Measurements from ENCODE around the gene ZGPAT. TPM values are rescaled to one million over a fixed set of nuclear protein-coding genes. Genes with fewer than 3 reads are reported as not detected.

ZGPAT gene
- total RNA-seq, 4 donors from 2014 or later: 13.4 to 20.8 (median 15.5) TPM

- H3K9me3 ChIP-seq: no peaks in the 10 kb centered on the region
- peaks cover 10 to 17% of the 10 kb centered on the region in 2 donors for H3K4me1 ChIP-seq
- in situ Hi-C loops (cut with MboI; ENCODE audit: low sequenced_read_pairs in 4 of 4): no loop called here
- no peak overlapping the region for H3K27ac ChIP-seq
- H3K36me3 ChIP-seq: peaks cover 0 to 9% of the 10 kb centered on the region in 2 donors
- no peak overlapping the region for H3K4me3 ChIP-seq
- no peak for DNase-seq
- no peaks in the 10 kb centered on the region for H3K27me3 ChIP-seq
- ATAC-seq: no peak
- TF ChIP-seq POLR2A (IDR thresholded peaks at IDR 0.05) (no peak), CTCF (IDR thresholded peaks at IDR 0.05 in 4 of 5, conservative IDR thresholded peaks at IDR 0.05 in 1 of 5) (no peak)
- intact Hi-C loops (cut with DNase I; ENCODE audit: low total_unique reads): no loop called here
Measured at GRCh38 chr20:63744574-63745423, 37.0 kb downstream of the ZGPAT start.

- Histone ChIP-seq H3K4me1 (peaks cover 10 to 15% of the 10 kb centered on the region in 2 donors), H3K4me3 (no peak overlapping the region), H3K27ac (no peak overlapping the region), H3K27me3 (no peaks in the 10 kb centered on the region), H3K36me3 (peaks cover 0 to 9% of the 10 kb centered on the region in 2 donors), H3K9me3 (no peaks in the 10 kb centered on the region)
- in situ Hi-C loops (cut with MboI; ENCODE audit: low sequenced_read_pairs in 4 of 4): no loop called here
- DNase-seq: no peak
- TF ChIP-seq POLR2A (IDR thresholded peaks at IDR 0.05): no peak
- no peak for TF ChIP-seq CTCF (IDR thresholded peaks at IDR 0.05 in 4 of 5, conservative IDR thresholded peaks at IDR 0.05 in 1 of 5)
- no peak for ATAC-seq
- intact Hi-C loops (cut with DNase I; ENCODE audit: low total_unique reads): no loop called here
Measured at GRCh38 chr20:63745424-63745805, 37.6 kb downstream of the ZGPAT start.

- H3K27me3 ChIP-seq: no peaks in the 10 kb centered on the region
- H3K27ac ChIP-seq: no peak overlapping the region
- H3K36me3 ChIP-seq: peaks cover 0 to 9% of the 10 kb centered on the region in 2 donors
- ATAC-seq (no peak), DNase-seq (no peak)
- TF ChIP-seq POLR2A (IDR thresholded peaks at IDR 0.05) (no peak), CTCF (IDR thresholded peaks at IDR 0.05 in 4 of 5, conservative IDR thresholded peaks at IDR 0.05 in 1 of 5) (no peak)
- in situ Hi-C loops (cut with MboI; ENCODE audit: low sequenced_read_pairs in 4 of 4) (no loop called here), intact Hi-C loops (cut with DNase I; ENCODE audit: low total_unique reads) (no loop called here)
- peaks cover 6 to 8% of the 10 kb centered on the region in 2 donors for H3K4me1 ChIP-seq
- no peak overlapping the region for H3K4me3 ChIP-seq
- no peaks in the 10 kb centered on the region for H3K9me3 ChIP-seq
Measured at GRCh38 chr20:63745961-63746731, 38.3 kb downstream of the ZGPAT start.

- Histone ChIP-seq H3K27ac (no peak overlapping the region), H3K9me3 (no peaks in the 10 kb centered on the region), H3K4me3 (no peak overlapping the region), H3K27me3 (no peaks in the 10 kb centered on the region), H3K36me3 (peaks cover 0 to 9% of the 10 kb centered on the region in 2 donors), H3K4me1 (peaks cover 0 to 1% of the 10 kb centered on the region in 2 donors)
- TF ChIP-seq CTCF (IDR thresholded peaks at IDR 0.05 in 4 of 5, conservative IDR thresholded peaks at IDR 0.05 in 1 of 5): no peak
- TF ChIP-seq POLR2A (IDR thresholded peaks at IDR 0.05): no peak
- in situ Hi-C loops (cut with MboI; ENCODE audit: low sequenced_read_pairs in 4 of 4): no loop called here
- no peak for DNase-seq
- intact Hi-C loops (cut with DNase I; ENCODE audit: low total_unique reads): no loop called here
- ATAC-seq: no peak
Measured at GRCh38 chr20:63746751-63747315, 39.0 kb downstream of the ZGPAT start.
